ENCODE measurements around the gene GBP7.
"Not testable (repeated sequence)": the region's sequence is repeated elsewhere in the genome, so short reads cannot be mapped to it uniquely, and the experiment has no call there.

Gene GBP7, protein sequence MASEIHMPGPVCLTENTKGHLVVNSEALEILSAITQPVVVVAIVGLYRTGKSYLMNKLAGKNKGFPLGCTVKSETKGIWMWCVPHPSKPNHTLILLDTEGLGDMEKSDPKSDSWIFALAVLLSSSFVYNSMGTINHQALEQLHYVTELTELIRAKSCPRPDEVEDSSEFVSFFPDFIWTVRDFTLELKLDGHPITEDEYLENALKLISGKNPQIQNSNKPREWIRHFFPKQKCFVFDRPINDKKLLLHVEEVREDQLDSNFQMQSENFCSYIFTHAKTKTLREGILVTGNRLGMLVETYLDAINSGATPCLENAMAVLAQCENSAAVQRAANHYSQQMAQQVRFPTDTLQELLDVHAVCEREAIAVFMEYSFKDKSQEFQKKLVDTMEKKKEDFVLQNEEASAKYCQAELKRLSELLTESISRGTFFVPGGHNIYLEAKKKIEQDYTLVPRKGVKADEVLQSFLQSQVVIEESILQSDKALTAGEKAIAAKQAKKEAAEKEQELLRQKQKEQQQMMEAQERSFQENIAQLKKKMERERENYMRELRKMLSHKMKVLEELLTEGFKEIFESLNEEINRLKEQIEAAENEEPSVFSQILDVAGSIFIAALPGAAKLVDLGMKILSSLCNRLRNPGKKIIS

DNA sequence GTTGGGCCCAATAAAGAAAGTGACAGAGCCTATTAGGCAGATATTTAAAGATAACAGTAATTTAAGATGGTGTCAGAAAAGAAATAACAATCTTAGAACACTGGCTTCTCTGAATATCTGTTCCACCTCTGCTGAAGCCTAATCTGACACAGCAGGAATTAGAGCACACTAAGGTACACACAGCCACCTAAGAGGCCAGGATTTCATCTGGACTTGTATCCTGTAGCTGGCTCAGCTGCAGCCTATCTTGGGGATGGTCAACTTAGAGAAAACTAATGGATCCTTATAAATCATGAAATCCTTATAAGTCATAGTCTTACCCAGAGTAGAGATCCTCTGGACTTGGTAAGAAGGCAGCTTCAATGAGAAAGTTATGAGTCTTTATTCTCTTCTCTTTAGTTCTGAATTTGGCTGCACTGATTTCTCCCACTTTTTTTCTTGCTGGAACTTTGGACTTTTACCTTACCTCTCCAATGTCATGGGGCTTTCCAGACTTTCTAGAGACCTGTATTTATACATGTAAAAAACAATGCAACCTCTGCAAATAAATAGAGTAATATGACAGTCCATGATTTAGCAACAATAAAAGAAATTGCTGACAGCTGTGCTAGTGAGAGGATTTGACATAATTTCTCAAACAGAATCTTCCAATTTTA lies at the start of gene GBP7:
TSS of gene GBP7 (minus strand) at position 403 of the 656 bp plus-strand sequence. CDS start 4,068 bp downstream, outside the sequence.
- DNase-seq: no peak

GRCh38 chr1:89221341-89221740 lies 45.5 kb upstream of the GBP7 start:
- no peak for DNase-seq

DNA sequence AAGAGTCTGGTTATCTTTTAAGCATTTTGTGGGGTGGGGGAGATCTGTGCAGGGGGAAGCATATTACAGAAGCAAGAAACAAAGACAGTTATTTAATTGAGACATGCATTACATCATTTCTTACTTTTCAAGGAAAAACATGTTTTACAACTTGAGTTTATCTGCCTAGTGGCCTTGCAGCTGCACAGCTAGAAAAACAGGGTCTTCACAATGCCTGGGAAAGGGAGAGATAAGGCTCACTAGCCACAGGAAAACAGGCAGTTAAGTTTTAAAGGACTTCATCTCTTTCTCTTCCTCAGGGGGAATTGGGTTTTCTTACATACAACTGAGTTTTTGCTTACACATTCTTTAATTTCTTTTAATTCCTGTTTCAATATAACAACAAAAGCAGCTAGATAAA lies 44.0 kb upstream of the GBP7 start:
- not testable (repeated sequence) for DNase-seq

- not testable (repeated sequence) for DNase-seq
Observed at GRCh38 chr1:89218941-89219340, 43.1 kb upstream of the GBP7 start.

DNA sequence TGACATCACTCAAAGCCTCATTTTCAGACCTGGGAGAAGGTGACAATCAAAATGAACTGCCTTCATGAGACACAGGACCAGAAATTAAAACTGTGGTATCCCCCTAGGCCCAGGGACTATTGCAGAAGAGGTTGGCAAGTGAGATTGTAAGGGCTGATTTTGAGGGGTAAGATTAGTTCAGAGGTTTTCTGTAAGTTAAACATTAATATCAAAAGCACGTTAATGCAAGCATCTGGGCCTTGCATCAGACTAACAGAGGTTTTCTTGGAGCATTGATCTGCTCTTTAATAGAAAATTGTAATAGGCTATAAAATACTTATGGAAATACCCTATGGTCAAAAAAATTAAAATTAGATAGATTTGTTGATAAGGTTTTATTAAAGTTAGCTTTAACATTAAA lies 37.5 kb upstream of the GBP7 start:
- DNase-seq: no peak

- no peak for DNase-seq
Observed at GRCh38 chr1:89211035-89211634, 35.3 kb upstream of the GBP7 start.

DNA sequence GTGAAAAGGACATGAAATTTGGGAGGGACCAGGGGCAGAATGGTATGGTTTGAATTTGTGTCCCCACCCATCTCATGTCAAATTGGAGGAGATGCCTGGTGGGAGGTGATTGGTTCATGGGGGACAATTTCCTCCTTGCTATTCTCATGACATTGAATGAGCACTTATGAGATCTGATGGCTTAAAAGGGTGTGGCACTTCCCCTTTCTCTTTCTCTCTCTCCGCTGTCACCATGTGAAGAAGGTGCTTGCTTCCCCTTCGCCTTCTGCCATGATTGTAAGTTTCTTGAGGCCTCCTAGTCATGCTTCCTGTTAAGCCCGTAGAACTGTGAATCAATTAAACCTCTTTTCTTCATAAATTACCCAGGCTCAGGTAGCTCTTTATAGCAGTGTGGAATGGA lies 30.6 kb upstream of the GBP7 start:
- DNase-seq: no peak

- no peak for DNase-seq
Observed at GRCh38 chr1:89203166-89203565, 27.4 kb upstream of the GBP7 start.

DNA sequence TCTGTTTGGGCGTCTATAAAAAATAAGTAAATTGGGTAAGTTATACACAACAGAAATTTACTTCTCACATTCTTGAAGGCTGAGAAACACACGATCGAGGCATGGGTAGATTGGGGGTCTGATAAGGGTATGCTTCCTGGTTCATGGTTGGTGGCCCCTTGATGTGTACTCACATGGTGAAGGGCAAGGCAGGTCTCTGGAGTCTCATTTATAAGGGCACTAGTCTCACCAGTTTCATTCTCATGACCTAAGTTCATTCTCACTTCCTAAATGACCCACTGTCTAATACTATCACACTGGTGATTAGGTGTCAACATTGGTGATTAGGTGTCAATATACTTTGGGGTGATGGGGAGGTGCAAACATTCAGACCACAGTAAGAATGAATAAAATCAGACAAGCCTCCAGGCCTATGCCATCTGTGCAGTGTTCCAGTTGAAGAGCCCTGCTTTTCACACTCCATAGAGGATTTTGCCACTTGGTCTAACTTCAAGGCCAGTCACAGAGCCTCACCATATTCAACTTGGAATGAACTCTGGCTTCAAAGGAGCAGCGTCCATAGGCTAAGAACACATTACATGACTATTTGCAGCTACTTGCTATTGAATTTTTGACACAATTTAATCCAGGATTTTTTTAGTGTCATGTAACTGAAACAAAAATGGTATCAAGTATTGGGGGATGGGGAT lies 25.4 kb upstream of the GBP7 start:
- no peak for DNase-seq

DNA sequence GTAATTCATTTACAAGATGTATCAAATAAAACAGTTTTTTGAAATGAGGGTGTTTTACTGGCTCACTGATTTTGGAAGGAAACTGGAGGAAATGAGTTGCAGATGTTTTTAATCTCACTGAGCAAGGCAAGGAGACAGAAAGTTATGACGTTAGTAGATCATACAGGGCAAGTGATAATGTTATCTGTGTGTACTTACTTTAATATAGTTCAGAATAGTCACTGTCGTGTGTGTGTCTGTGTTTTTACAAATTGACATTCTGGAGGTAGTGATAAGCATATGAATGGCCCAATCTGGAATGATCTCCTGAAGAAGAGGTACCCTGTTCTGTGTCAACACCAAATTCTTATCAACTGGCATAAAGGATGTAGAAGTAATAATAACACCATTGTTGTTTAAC lies 24.9 kb upstream of the GBP7 start:
- DNase-seq: peak; percentile 15

DNA sequence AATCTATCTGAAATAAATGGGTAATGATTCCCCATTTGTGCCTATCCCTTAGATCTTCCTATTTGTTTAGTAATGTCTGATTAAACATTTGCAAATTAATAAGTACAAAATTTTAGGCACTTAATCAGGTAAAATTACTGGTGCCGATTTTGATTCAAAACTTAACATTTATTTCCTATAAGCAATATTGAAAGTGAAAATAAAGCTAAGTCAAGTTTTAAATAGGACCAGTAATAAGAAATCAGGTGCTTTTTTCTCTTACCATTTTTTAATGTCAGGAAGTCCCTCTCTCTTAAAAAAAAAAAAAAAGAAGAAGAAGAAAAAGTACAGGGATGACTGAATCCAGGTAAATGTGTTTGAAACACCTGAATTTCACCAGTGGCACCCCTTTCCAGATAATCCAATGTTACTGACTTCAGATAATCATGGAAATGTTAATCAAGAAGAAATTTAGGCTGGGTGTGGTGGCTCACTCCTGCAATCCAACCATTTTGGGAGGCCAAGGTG lies 23.8 kb upstream of the GBP7 start:
- peak; percentile 14 for DNase-seq

- peak; percentile 67 for DNase-seq
Observed at GRCh38 chr1:89198491-89199072, 22.8 kb upstream of the GBP7 start, which contains the start of gene GBP4. Gene GBP4, minus strand, starts transcription at chr1:89198942. Its CDS starts 108 bp downstream, at chr1:89198834.

DNA sequence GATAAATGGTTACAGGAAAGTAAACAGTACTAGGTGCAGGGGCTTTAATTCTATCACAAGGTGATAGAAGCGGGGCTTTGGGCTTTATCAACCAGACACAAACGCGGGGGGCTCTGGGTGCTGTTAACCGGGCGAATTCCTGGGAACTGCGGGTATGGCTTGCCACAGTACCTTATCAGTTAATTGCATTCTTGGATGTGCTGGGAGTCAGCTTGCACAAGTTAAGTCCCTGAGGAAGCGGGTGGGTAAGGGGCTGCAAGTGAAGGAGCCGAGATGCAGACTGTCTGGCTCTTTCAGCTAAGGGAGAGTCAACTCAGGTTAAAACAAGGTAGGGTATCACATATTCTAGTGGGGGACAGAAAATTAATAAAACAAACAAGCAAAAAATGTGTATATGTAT lies 22.3 kb upstream of the GBP7 start:
- DNase-seq: no peak

DNA sequence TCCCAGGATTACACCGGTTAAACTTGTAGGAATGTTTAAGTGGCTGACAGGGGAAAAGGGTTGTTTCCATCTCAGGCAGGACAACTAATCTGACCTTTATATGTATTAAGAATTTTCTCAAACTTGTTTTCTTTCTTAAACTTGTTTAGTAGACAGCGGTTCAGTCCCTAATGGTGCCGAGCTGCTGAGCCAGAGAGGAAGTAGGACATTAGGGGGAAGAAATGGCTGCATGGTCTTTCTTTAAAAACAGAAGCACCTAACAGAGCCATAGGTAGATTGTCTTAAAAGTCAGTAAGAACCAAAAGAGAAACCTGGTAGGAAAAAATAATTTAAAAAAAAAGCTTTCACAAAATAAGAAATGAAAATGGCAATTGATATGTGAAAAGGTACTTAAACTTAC lies 19.7 kb upstream of the GBP7 start:
- DNase-seq: no peak

- DNase-seq: no peak
Observed at GRCh38 chr1:89191314-89191713, 15.5 kb upstream of the GBP7 start.

GRCh38 chr1:89190017-89190416 lies 14.2 kb upstream of the GBP7 start:
- DNase-seq: no peak

GRCh38 chr1:89179343-89179742 lies 3.5 kb upstream of the GBP7 start:
- DNase-seq: no peak

GRCh38 chr1:89176971-89177370 lies 1.2 kb upstream of the GBP7 start:
- no peak for DNase-seq

- DNase-seq: no peak
Observed at GRCh38 chr1:89174491-89174890, 1.3 kb downstream of the GBP7 start.

DNA sequence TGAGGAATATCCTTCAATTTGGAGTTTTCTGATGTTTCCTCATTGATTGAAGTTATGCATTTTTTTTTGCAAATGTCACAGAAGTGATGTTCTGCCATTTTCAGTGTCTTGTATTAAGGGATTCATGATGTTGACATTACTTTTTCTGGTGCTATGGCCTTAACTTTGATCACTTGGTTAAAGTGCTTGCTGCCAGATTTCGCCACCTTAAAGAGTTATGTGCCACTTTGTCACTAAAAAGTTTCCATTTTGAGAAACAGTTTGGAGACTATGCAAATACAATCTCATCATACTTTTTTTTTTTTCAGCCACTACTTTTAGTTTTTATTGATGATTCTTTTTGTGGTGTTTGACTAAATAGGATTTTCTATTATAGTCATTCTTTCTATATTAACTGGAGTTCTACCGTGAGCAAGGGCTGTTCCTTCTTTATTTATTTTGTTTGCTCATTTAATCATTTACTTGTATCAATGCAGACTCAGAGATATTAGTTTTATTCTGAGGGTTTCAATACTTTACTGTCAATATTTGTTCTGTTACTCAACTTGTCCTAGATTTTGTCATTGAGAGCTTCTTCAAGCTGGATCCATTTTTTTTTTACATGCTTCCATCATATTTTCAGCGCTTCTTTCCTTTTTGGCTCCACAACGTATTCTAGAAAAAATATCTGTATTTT lies 3.2 kb downstream of the GBP7 start:
- DNase-seq: no peak

DNA sequence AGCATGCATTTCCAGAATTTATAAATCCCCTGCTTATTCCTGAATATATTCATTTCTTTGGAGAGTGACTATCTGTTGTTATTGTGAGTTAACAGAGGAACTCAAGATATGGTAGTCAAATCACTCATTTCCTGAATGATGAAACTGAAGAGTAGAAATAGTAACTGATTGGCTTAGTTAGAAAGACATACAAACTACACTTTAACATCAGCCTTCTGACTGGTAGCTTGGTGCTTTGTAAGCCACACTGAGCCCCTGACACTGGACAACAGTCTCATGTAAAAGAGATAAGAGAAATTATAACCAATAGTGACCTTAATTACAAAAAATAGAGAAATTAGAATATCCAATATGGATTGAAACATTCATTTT lies 4.8 kb downstream of the GBP7 start:
- DNase-seq: peak; percentile 40

Data from activated CD4-positive, alpha-beta T cell treated with anti-CD3 and anti-CD28 coated beads, Interleukin-2, amount 50 U/mL, for 16 hours (primary cell).